ENCODE results near the gene AUP1.
"Not testable (repeated sequence)": the region's sequence is repeated elsewhere in the genome, so short reads cannot be mapped to it uniquely, and the experiment has no call there.

Gene AUP1

DNA sequence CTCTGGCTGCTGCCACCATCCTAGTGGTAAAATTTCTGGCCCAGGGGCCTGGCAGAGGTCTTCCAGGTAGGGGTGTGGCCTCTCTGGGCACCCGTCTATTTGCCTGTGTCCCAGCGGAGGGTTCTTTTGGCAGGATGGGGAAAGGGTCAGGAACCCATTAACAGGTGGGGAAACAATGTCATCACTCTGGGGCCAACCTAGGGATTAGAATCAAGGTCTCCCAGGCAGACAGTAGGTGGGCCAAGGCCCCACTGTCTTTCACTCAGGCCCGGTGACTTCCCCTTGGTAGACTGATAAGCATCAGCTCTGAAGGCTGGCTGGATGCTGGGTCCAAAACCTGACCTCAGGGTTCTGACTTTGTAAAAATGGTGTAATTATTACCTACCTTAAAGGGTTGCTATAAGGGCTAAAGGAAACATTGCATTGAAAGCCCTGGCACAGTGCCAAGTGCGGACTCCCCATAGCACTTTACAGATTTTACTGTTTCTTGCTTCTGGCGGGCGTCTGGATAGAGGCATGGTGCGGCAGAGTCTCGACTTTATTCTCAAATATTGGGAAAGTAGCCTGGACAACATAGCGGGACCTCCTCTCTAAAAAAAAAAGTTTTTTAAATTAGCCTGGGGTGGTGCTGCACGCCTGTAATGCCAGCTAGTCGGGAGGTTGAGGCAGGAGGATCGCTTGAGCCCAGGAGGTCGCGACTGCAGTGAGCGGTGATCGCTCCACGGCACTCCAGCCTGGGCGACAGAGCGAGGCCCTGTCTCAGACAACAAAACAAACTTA is 32.3 kb downstream of the AUP1 start:
- no peak for DNase-seq

DNA sequence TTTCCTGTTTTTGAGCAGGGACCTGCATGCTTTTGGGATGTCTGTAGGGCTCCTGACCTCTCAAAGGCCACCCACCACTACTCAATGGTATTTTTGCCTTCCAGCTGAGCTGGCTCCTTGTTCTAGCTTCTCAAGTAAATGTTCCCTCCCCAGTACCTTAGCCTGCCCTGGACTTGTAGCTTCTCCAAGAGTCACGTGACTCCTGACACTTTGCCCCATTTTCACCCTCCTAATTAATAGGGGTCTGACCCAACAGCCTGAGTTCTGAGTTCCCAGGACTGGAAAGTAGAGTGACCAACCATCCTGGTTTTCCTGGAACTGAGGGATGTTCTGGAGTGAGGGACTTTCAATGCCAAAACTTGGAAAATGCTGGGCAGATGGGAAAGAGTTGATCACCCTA is 34.1 kb downstream of the AUP1 start:
- DNase-seq = no peak

DNA sequence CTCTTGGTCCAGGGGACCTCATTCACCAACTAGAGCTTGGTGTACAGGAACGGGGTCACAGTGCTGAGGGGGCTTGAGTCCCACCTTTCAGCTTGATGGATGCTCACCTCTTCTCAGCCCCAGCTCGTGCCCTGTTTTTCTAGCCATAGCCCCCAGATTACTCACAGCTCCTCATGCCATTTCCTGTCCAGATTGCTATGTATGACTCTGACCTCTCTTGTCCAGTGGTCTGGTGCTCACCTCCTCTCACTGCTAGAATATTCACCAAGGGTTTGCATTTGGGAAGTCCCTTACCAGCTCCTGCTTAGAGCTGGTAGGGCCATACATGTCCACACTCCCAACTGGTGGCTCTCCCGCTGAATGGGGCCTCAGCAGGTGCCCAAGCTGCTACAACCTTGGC is 36.0 kb downstream of the AUP1 start:
- DNase-seq = no peak

DNA sequence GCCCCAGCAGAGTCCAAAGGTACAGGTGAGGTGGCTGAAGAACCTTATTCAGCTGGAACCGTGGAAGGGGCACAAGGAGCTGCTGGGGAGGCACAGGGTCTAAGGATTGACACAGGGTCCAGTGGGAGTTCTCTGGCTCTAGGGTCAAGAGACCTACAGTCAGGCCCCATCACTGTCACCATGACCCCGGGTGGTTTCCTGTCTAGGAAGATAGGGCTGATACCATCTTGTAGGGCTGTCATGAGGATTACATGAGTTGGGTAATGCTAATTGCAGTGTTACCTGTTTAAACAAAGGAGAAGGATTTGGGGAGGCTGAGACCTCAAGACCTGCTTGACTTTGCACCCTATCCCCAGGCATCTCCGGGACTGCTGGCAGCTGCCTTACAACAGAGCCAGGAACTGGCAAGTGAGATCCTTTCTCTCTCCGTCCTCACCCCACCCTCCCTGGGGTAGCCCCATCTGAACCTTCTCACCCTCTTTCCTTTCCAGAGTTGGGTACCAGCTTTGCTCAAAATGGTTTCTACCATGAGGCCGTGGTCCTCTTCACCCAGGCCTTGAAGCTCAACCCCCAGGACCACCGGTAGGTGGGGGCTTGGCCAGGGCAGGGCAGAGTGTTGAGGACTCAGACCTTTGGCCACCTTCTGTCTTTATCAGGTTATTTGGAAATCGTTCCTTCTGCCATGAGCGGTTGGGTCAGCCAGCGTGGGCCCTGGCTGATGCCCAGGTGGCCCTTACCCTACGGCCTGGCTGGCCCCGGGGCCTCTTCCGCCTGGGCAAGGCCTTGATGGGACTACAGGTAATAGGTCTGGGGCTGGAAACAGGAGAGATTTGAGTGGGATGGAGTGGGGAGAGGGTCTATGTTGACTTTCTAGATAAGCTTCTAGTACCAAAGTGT is 37.6 kb downstream of the AUP1 start:
- DNase-seq = no peak

DNA sequence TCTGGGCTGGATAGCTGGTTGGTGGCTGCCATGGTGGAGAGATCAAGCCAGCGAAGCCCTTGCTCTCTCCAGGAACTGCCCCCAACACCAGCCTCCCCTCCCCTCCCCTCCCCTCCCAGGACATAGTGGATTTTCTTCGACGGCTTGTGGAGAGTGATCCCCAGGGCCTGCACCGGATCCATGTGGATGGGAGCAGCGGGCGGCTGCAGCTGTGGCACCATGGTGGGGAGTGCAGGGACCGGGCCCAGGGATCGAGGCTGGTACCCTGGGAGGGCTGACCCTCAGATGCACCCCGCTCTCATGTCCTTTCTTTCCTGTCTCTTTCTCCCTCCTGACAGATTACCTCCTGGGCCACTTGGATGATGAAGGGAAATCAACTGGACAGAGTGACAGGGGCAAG is 39.6 kb downstream of the AUP1 start:
- DNase-seq = no peak

DNA sequence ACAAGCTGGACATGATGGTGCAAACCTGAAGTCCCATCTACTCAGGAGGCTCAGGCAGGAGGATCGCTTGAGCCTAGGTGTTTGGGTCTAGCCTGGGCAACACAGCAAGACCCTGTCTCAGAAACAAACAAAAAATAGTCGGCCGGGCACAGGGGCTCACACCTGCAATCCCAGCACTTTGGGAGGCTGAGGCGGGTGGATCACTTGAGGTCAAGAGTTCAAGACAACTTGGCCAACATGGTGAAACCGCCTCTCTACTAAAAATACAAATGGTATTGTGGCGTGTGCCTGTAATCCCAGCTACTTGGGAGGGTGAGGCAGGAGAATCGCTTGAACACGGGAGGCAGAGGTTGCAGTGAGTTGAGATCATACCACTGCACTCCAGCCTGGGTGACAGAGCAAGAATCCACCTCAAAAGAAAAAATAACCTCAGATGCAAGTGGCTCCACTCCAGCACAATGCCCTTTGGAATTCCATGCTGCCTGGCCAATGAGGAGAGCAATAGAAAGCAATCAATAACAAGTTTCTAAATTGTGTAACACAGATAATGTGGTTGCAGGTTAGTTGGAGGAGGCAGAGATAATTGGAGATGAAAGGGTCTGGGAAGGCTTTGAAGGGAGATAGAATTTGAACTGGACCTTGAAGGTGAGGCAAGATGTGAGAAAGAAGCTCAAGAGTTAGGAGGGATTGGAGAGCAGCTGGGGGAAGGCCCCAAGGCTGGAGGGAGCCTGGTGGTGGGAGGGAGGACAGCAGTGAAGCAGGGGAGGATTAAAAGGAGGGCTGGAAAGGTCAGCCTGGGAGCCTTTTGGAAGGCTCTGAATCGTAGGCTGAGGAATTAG is 40.6 kb downstream of the AUP1 start:
- no peak for DNase-seq

DNA sequence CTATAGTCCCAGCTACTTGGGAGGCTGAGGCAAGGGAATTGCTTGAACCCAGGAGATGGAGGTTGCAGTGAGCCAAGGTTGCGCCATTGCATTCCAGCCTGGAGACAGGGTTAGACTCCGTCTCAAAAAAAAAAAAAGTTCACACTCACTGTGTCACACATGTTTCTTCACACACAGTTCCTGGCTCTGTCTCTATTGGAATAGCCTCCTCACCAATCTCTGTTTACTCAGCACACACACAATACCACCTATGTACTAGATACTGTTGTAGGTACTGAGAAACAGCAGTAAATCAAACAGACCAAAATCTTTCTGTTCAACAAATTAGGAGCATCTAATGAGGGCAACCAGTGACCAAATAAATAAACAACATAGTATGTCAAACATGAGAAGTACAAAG is 43.4 kb downstream of the AUP1 start:
- DNase-seq = no peak

DNA sequence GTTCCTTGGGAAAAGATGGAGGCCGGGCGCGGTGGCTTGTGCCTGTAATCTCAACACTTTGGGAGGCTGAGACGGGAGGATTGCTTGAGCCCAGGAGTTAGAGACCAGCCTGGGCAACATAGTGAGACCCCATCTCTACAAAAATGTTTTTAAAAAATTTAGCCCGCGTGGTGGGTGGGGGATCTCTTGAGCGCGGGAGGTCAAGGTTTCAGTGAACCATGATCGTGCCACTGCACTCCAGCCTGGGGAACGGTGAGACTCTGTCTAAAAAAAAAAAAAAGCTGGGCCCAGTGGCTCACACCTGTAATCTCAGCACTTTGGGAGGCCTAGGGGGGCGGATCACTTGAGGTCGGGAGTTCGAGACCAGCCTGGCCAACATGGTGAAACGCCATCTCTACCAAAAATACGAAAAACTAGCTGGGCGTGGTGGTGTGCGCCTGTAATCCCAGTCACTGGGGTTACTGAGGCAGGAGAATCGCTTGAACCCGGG is 45.8 kb downstream of the AUP1 start:
- DNase-seq = not testable (repeated sequence)

DNA sequence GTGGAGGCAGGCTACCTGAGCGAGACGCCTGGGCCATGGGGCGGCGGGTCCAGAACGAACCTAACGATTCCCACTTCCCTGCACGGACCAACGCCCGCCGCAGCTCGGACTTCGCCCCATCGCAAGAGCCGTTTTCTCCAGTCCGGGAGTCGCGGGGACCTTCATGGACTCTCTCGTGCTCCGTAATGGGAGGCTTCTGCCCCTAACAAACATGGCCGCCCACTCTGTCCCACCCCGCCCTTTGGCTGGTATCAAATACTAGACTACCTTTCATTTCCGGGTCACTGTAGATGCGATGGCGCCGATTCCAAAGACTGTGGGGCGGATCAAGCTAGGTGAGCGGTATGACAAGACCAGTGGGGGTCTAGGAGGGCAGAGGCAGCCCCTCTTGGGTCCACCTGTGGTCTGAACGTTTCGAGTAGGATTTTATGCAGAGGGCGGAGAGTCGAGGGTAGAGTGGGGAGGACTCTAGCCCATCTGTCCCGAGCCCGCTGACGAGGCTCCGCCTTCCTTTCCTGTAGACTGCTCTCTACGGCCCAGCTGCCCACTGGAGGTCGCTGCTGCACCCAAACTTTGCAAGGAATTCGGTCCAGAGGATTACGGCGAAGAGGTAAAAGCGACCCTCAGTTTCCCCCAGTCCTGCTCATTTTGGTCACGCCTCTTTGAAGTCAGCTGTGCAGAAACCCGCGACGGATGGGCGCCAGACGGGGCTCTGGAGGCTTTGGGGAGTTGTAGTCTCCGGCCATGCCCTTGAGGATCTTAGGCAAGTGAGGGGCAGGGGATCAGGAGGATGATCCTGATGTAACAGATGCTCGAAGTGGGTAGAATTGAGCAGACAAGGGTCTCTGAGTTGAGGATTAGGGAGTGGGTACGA is 46.5 kb downstream of the AUP1 start, which contains the start of the genes CCDC142 and TTC31:
Gene CCDC142, minus strand, starts transcription at position 198 of the 874 bp plus-strand sequence. Its CDS starts 161 bp downstream, at position 37.
Gene TTC31, plus strand, starts transcription at position 281 of the 874 bp plus-strand sequence. Its CDS starts 15 bp downstream, at position 296.
- DNase-seq = peak; percentile 89

DNA sequence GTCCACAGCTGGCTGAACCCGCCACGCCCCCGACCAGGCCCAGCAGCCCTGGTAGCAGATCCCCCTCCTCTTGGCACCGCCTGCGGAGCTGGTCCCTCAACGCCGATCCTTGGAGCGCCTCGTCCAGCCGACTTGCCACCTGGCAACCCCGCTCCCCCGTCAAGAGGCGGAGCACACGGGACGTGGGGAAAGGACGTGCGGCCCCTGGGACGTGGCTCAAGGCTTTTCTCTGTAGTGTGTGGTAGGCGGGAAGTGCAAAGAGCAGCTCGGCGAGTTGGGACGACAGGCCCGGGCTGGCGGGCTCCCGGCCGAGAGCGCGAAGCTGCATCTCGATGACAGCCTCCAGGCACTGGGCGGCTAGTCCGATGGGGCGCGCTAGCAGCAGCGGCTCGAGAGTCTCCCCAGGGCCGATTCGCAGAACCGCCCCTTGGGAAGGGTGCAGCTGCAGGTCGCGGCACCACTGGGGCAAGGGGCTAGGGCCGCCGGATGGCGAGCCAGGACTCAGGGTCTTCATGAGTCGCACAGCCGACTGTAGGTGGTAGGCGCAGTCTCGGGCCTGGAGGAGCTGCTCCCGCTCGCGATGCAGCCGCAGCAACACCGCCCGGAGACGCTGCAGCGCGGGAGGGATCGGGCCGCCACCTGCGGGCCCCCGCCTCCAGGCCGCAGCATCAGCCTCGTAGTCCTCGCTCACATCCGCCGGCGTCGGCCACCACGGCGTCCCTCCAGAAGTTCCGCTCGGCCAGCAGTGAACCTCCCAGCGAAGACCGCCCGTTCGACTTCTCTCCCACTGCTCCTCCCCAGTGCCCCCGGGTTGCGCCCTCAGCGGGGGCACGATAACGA is 47.3 kb downstream of the AUP1 start:
- DNase-seq = no peak

DNA sequence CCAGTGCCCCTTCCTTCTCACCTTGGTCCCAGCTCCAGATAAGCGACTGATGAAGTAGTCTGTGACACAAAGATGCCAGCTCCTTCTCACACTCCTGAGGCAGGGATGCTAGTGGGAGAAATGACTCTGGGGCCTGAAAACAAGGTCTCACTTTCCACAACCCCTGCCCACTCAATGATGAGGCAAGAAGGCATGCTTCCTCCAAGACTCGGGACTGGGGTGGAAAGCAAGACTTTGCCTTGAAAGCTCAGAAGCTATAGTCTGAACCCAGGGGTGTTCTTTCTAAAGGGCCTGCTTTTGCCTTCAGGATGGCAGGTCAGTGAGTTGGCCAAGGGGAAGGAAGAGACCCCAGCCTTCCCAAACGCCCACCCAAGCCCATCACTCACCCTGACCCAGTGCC is 48.1 kb downstream of the AUP1 start:
- DNase-seq = no peak
